B cell (primary cell): ENCODE results near the gene THEM5.

Experiments used
- EZH2 ChIP-seq: IDR thresholded peaks from 2 replicates; pipeline ENCODE4 v1.6.1; 2012; ENCODE audit warnings: borderline replicate concordance, low read depth, mild to moderate bottlenecking, moderate library complexity, low read length; ENCODE audit not compliant: insufficient read depth, poor library complexity, severe bottlenecking
- TF ChIP-seq, protein P1 (sequence below): fragments of 200-600 bp; IDR thresholded peaks from one replicate; pipeline ENCODE4 v1.8.0; 2022; ENCODE audit warnings: antibody characterized with exemption, mild to moderate bottlenecking

DNA sequence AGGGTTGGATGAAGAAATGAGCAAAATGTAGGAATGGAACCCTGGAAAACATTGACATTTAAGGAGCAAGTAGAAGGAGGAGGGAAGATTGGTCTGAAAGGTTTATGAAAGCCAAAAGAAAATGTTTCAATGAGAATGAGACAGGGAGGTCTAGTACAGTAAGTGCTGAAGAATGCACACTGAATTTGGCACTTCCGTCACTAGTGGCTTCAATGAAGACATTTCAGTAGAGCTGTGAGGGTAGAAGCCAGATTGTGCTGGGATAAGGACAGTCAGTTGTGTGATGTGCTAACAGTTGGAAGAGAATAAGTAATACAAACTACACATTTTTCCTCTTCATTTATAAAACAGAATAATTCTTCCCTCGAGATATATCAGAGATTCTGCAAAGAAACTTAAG, 38.7 kb upstream of the THEM5 start:
- TF ChIP-seq, protein P1, sequence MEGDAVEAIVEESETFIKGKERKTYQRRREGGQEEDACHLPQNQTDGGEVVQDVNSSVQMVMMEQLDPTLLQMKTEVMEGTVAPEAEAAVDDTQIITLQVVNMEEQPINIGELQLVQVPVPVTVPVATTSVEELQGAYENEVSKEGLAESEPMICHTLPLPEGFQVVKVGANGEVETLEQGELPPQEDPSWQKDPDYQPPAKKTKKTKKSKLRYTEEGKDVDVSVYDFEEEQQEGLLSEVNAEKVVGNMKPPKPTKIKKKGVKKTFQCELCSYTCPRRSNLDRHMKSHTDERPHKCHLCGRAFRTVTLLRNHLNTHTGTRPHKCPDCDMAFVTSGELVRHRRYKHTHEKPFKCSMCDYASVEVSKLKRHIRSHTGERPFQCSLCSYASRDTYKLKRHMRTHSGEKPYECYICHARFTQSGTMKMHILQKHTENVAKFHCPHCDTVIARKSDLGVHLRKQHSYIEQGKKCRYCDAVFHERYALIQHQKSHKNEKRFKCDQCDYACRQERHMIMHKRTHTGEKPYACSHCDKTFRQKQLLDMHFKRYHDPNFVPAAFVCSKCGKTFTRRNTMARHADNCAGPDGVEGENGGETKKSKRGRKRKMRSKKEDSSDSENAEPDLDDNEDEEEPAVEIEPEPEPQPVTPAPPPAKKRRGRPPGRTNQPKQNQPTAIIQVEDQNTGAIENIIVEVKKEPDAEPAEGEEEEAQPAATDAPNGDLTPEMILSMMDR, result no peak
- no peak for TF ChIP-seq EZH2
